ENCODE data around the gene CLCN3.

GRCh38 chr4:169628579-169628978 lies 8.2 kb downstream of the CLCN3 start:
- TF ChIP-seq CTCF (conservative IDR thresholded peaks at IDR 0.05; ENCODE audit: low read depth, low read length) (no peak), EZH2 (IDR thresholded peaks at IDR 0.05; ENCODE audit: borderline replicate concordance, low read depth, low read length, poor library complexity, severe bottlenecking) (no peak)
